Smooth muscle cell (in vitro differentiated cells): ENCODE measurements around the gene DENND6A. TPM values are rescaled to one million over a fixed set of nuclear protein-coding genes. Genes with fewer than 3 reads are reported as not detected.

Experiments used
- DNase-seq: peaks from one replicate; lab custom pipeline; 2025; ENCODE audit not compliant: unreplicated experiment; lab: John Stamatoyannopoulos, UW
- H2AFZ ChIP-seq: fragments of 200-600 bp; sonication (generic); 2 replicates; pipeline ENCODE4 v1.6.0; 2016; ENCODE audit warnings: antibody characterized with exemption, low read depth, mild to moderate bottlenecking
- H3F3A ChIP-seq: fragments of 200-600 bp; sonication (generic); 2 replicates; pipeline ENCODE4 v1.6.0; 2017; ENCODE audit warnings: antibody characterized with exemption, low read depth
- H3K27ac ChIP-seq: fragments of 200-600 bp; sonication (generic); 2 replicates; pipeline ENCODE4 v1.5.1; 2016; ENCODE audit warnings: low read depth, mild to moderate bottlenecking
- H3K27me3 ChIP-seq: fragments of 200-600 bp; sonication (generic); 2 replicates; pipeline ENCODE4 v1.6.1; 2016; ENCODE audit warnings: low read depth, mild to moderate bottlenecking
- H3K36me3 ChIP-seq: fragments of 200-600 bp; sonication (generic); 2 replicates; pipeline ENCODE4 v1.5.1; 2016; ENCODE audit warnings: low read depth
- H3K4me1 ChIP-seq: fragments of 200-600 bp; sonication (generic); 2 replicates; pipeline ENCODE4 v1.5.1; 2016; ENCODE audit warnings: low read depth
- H3K4me2 ChIP-seq: fragments of 200-600 bp; sonication (generic); 2 replicates; pipeline ENCODE4 v1.6.0; 2016; ENCODE audit warnings: mild to moderate bottlenecking
- H3K4me3 ChIP-seq: fragments of 200-600 bp; sonication (generic); 2 replicates; pipeline ENCODE4 v1.5.1; 2016; ENCODE audit warnings: mild to moderate bottlenecking
- H3K79me2 ChIP-seq: fragments of 200-600 bp; sonication (generic); 2 replicates; pipeline ENCODE4 v1.6.0; 2016; ENCODE audit warnings: low read depth, mild to moderate bottlenecking
- H3K9ac ChIP-seq: fragments of 200-600 bp; sonication (generic); 2 replicates; pipeline ENCODE4 v1.6.0; 2016; ENCODE audit warnings: low read depth
- H3K9me3 ChIP-seq: fragments of 200-600 bp; sonication (generic); replicated peaks from 2 replicates; pipeline ENCODE4 v1.5.1; 2016; ENCODE audit warnings: low read depth
- H4K20me1 ChIP-seq: fragments of 200-600 bp; sonication (generic); 2 replicates; pipeline ENCODE4 v1.6.0; 2016; ENCODE audit warnings: low read depth
- CTCF ChIP-seq: fragments of 200-600 bp; sonication (generic); IDR thresholded peaks from 2 replicates; pipeline ENCODE4 v1.5.1; 2017; ENCODE audit warnings: borderline replicate concordance, mild to moderate bottlenecking, antibody characterized with exemption; ENCODE audit not compliant: insufficient read depth, poor library complexity, severe bottlenecking
- WGBS: methylation state at CpG from one replicate; pipeline ENCODE4 v1.1.7; 2016; ENCODE audit warnings: low lambda C conversion rate; 5-methylcytosine and 5-hydroxymethylcytosine counted together
- polyA plus RNA-seq: library from polyadenylated mRNA; unstranded; fragments of >200 nt; fragmentation: Nextera tagmentation; extraction: Ambion mirVana; gene quantifications from 2 replicates; pipeline ENCODE4 v1.2.1, GENCODE V29; 2016
- total RNA-seq: library from RNA; depleted of rRNA; stranded (reverse); fragments of >200 nt; gene quantifications from 2 replicates; pipeline ENCODE4 v1.2.3, GENCODE V29; 2014

DENND6A gene
- total and polyA plus RNA-seq, 2 experiments from 2014 or later, result 8.4 to 27.1 TPM

GRCh38 chr3:57627976-57628375 is 64.9 kb downstream of the DENND6A start:
- Histone ChIP-seq H3K4me1 (no peaks in the 10 kb centered on the region), H3K36me3 (peaks cover 23% of the 10 kb centered on the region), H4K20me1 (no peaks in the 10 kb centered on the region), H3F3A (no peaks in the 10 kb centered on the region), H3K27ac (no peak overlapping the region), H3K4me3 (no peak overlapping the region), H3K9ac (no peak overlapping the region), H3K4me2 (no peak overlapping the region), H3K9me3 (no peaks in the 10 kb centered on the region), H3K79me2 (no peaks in the 10 kb centered on the region), H3K27me3 (no peaks in the 10 kb centered on the region), H2AFZ (no peak overlapping the region)
- no peak for TF ChIP-seq CTCF
- DNase-seq, result no peak
- 97% methylated on average over 6 of the region's 6 CpGs for WGBS

DNA sequence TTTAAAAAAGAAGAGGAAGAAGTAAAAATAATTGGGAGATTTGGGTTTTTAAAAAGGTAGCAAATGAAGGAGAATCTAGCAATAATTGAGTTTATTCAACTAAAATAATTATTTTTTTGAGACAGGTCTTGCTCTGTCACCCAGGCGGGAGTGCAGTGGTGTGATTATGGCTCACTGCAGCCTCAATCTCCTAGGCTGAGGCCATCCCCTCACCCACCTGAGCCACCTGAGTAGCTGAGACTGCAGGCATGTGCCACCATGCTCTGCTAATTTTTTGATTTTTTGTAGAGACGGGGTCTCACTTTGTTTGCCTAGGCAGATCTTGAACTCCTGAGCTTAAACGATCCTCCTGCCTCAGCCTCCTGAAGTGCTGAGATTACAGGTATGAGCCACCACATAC is 68.1 kb downstream of the DENND6A start:
- no peak for TF ChIP-seq CTCF
- Histone ChIP-seq H3K36me3 (peaks cover 14% of the 10 kb centered on the region), H3K4me2 (no peak overlapping the region), H3K4me1 (no peaks in the 10 kb centered on the region), H3K79me2 (no peaks in the 10 kb centered on the region), H3K4me3 (no peak overlapping the region), H3K9ac (no peak overlapping the region), H3K27me3 (no peaks in the 10 kb centered on the region), H2AFZ (no peak overlapping the region), H3K9me3 (no peaks in the 10 kb centered on the region), H4K20me1 (no peaks in the 10 kb centered on the region), H3K27ac (no peak overlapping the region), H3F3A (no peaks in the 10 kb centered on the region)
- WGBS, result 98% methylated on average over 3 of the region's 3 CpGs
- no peak for DNase-seq

DNA sequence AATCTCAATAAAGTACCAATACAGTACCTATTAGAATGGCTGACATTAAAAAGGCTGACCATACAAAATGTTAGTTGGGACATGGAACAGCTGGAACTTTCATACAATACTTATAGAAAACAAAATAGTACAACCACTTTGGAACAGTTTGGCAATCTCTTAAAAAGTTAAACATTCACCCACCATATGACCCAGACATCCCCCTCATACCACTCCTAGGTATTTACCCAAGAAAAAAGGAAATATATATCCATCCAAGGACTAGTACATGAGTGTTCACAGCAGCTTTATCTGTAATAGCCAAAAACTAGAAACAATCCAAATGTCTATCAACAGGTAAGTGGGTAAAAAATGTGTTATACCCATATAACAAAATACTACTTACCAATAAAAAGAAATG is 70.5 kb downstream of the DENND6A start:
- H3K79me2 ChIP-seq, result no peaks in the 10 kb centered on the region
- no peaks in the 10 kb centered on the region for H3K9me3 ChIP-seq
- H3K9ac ChIP-seq, result no peak overlapping the region
- no peaks in the 10 kb centered on the region for H3K4me1 ChIP-seq
- no peak overlapping the region for H2AFZ ChIP-seq
- H3K27ac ChIP-seq, result no peak overlapping the region
- no peaks in the 10 kb centered on the region for H3F3A ChIP-seq
- TF ChIP-seq CTCF, result no peak
- no peaks in the 10 kb centered on the region for H3K27me3 ChIP-seq
- H3K4me3 ChIP-seq, result no peak overlapping the region
- no peak for DNase-seq
- H4K20me1 ChIP-seq, result no peaks in the 10 kb centered on the region
- no peak overlapping the region for H3K4me2 ChIP-seq
- H3K36me3 ChIP-seq, result no peaks in the 10 kb centered on the region

GRCh38 chr3:57617739-57618138 is 75.1 kb downstream of the DENND6A start:
- Histone ChIP-seq H2AFZ (no peak overlapping the region), H3K4me2 (no peak overlapping the region), H3K4me3 (no peak overlapping the region), H3F3A (no peaks in the 10 kb centered on the region), H4K20me1 (no peaks in the 10 kb centered on the region), H3K4me1 (no peaks in the 10 kb centered on the region), H3K27ac (no peak overlapping the region), H3K9me3 (no peaks in the 10 kb centered on the region), H3K36me3 (no peaks in the 10 kb centered on the region), H3K9ac (no peak overlapping the region), H3K27me3 (no peaks in the 10 kb centered on the region), H3K79me2 (no peaks in the 10 kb centered on the region)
- TF ChIP-seq CTCF, result no peak
- 97% methylated on average over 3 of the region's 3 CpGs for WGBS
- no peak for DNase-seq
